Effector memory CD4-positive, alpha-beta T cell (primary cell): ENCODE data around the gene CAPZA1.
A peak's percentile ranks its signal among the peaks of the same experiment; 100 is the strongest.
"Not testable (repeated sequence)": the region's sequence is repeated elsewhere in the genome, so short reads cannot be mapped to it uniquely, and the experiment has no call there.

Experiments
- DNase-seq, 3 donors: peaks; one replicate each; pipeline ENCODE4 v3.0.0-alpha.2; 2020
- H3K27ac ChIP-seq: 2 replicates; pipeline ENCODE4 v1.7.0; 2013; ENCODE audit warnings: mild to moderate bottlenecking, low read length, moderate library complexity; ENCODE audit not compliant: insufficient read depth, poor library complexity, severe bottlenecking
- H3K27me3 ChIP-seq: replicated peaks from 2 replicates; pipeline ENCODE4 v1.7.0; 2013; ENCODE audit warnings: mild to moderate bottlenecking, low read length; ENCODE audit not compliant: insufficient read depth, control insufficient read depth, poor library complexity, severe bottlenecking
- H3K36me3 ChIP-seq: 2 replicates; pipeline ENCODE4 v1.7.0; 2013; ENCODE audit warnings: mild to moderate bottlenecking, low read length, moderate library complexity; ENCODE audit not compliant: control insufficient read depth, insufficient read depth
- H3K4me1 ChIP-seq: 2 replicates; pipeline ENCODE4 v1.7.0; 2013; ENCODE audit warnings: low read length, mild to moderate bottlenecking; ENCODE audit not compliant: control insufficient read depth, insufficient read depth, poor library complexity, severe bottlenecking
- H3K4me3 ChIP-seq: 2 replicates; pipeline ENCODE4 v1.7.0; 2013; ENCODE audit warnings: low read length, low read depth, mild to moderate bottlenecking; ENCODE audit not compliant: insufficient read depth, poor library complexity, severe bottlenecking
- H3K9me3 ChIP-seq: 2 replicates; pipeline ENCODE4 v1.7.0; 2013; ENCODE audit warnings: mild to moderate bottlenecking, low read length, moderate library complexity; ENCODE audit not compliant: control insufficient read depth

The CAPZA1 gene

DNA sequence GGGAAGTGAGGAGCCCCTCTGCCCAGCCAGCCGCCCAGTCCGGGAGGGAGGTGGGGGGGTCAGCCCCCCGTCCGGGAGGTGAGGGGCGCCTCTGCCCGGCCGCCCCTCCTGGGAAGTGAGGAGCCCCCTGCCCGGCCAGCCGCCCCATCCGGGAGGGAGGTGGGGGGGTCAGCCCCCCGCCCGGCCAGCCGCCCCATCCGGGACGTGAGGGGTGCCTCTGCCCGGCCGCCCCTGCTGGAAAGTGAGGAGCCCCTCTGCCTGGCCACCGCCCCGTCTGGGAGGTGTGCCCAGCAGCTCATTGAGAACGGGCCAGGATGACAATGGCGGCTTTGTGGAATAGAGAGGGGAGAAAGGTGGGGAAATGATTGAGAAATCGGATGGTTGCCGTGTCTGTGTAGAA lies 20.8 kb downstream of the CAPZA1 start:
- H3K36me3 ChIP-seq, H3K4me1 ChIP-seq, H3K27ac ChIP-seq, H3K9me3 ChIP-seq, DNase-seq, H3K4me3 ChIP-seq, H3K27me3 ChIP-seq: not testable (repeated sequence)

DNA sequence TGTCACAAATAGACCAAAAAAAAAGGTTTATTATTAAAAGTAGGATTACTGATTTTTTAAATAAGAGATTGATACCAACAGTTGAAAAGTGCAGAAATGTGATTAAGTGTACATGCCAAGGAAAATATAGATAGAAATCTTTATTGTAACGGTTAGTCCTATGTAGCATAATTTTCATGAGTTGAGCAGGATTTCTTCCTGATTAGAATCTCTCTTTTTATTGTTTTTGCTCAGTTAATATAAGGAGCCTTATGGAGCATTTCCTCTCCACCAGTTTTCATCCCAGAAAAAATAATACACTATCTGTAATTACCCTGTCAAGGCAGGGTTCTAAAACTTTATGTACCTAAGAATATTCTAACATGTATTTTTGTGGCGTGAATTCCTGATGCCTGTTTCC lies 23.4 kb downstream of the CAPZA1 start:
- DNase-seq: no peak
- H3K27me3 ChIP-seq: no peaks in the 10 kb centered on the region

DNA sequence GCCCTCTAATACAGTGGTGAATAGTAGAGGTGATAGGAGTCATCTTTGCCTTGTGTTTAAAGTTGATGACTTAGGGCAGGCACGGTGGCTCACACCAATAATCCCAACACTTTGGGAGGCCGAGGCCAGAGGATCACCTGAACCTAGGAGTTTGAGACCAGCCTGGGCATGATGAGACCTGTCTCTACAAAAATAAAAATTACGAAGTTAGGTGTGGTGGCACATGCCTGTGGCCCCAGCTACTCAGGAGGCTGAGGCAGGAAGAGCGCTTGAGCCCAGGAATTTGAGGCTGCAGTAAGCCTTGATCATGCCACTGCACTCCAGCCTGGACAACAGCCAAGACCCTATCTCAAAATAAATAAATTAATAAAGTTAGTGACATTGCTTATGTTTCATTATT lies 26.6 kb downstream of the CAPZA1 start:
- Histone ChIP-seq H3K36me3 (peaks cover 32% of the 10 kb centered on the region), H3K4me1 (no peaks in the 10 kb centered on the region), H3K27me3 (no peaks in the 10 kb centered on the region), H3K9me3 (no peaks in the 10 kb centered on the region), H3K27ac (no peak overlapping the region), H3K4me3 (no peak overlapping the region)
- no peak for DNase-seq

More for the DNA sequence above, 23.4 kb downstream of the CAPZA1 start:
- H3K4me1 ChIP-seq: no peaks in the 10 kb centered on the region
- no peaks in the 10 kb centered on the region for H3K9me3 ChIP-seq
- peaks cover 5% of the 10 kb centered on the region for H3K36me3 ChIP-seq
- H3K27ac ChIP-seq: no peak overlapping the region
- H3K4me3 ChIP-seq: no peak overlapping the region

DNA sequence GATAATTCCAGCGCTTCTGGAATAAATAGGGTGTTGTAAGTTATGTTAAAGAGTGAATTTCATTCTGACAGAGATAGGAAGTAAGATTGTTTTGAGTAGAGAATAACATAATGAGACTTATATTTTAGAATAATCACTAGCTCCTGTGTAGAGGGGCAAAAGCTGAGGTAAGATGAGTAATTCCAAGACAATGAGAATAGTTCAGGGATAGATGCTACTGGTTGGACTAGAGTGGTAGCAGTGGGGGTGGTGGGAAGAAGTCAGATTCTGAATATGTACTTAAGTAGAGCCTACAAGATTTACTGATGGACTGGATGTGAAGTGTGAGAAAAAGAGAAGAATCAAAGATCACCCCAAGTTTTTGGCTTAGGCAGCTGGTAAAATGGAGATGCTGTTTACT lies 31.6 kb downstream of the CAPZA1 start:
- peaks cover 58% of the 10 kb centered on the region for H3K36me3 ChIP-seq
- H3K9me3 ChIP-seq: no peaks in the 10 kb centered on the region
- H3K27me3 ChIP-seq: no peaks in the 10 kb centered on the region
- H3K4me3 ChIP-seq: no peak overlapping the region
- H3K27ac ChIP-seq: no peak overlapping the region
- H3K4me1 ChIP-seq: no peaks in the 10 kb centered on the region
- no peak for DNase-seq

DNA sequence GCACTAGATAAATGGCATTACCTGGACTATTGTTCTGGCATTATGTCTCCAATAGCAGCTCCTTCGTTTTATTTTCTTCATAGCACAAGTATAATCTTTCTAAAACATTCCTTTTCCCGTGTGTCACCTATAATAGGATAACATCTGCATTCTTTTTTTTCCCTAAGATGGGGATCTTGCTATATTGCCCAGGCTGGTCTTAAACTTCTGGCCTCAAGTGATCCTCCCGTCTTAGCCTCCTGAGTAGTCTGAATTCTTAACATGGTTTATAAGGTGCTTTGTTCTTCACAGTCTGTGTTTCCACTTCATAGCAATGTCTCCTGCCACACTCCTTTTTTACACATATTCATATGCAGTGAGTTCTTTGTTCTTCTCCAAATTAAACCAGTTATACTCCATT lies 46.2 kb downstream of the CAPZA1 start:
- Histone ChIP-seq H3K27ac (no peak overlapping the region), H3K36me3 (peaks cover 58% of the 10 kb centered on the region)
- DNase-seq: no peak

DNA sequence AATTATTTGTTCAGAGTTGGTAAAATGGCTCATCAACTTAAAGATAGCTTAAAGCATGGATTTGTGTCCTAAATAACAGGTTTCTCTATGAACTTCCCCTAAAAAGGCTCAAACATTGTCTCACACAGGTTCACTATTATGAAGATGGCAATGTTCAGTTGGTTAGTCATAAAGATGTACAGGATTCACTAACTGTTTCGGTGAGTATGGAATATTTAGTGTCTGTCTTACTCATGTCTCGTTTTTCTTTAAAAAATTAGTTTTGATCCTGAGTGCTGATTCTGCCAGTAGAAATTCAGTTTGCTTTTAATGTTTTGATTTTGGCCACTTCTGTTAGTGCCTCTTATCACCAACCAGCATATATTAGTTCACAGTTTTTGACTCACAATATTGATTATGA lies 47.3 kb downstream of the CAPZA1 start:
- no peaks in the 10 kb centered on the region for H3K27me3 ChIP-seq
- no peaks in the 10 kb centered on the region for H3K9me3 ChIP-seq
- no peak for DNase-seq
- no peak overlapping the region for H3K4me3 ChIP-seq
- no peak overlapping the region for H3K27ac ChIP-seq
- H3K36me3 ChIP-seq: peaks cover 47% of the 10 kb centered on the region
- H3K4me1 ChIP-seq: no peaks in the 10 kb centered on the region

More for the DNA sequence above, 46.2 kb downstream of the CAPZA1 start:
- H3K4me1 ChIP-seq: no peaks in the 10 kb centered on the region
- H3K4me3 ChIP-seq: no peak overlapping the region
- H3K9me3 ChIP-seq: no peaks in the 10 kb centered on the region
- no peaks in the 10 kb centered on the region for H3K27me3 ChIP-seq

DNA sequence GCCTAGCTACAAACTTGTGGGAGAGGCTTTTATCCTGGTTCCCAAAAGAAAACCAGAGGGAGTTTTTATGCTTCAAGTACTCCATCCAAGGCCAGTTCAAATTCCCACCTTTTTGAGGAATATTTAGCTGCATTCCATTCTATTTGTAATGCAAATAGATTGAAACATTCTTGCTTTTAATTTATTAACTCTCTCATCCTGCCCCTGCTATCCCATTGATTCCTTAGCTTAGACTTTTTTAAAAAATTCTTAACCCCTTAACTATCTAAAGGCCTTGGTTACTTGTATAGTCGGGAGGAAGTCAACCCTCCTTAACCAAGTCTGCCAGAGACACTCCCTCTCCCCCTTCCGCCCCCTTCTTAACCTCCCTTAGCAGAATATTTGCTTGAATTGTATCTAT lies 52.4 kb downstream of the CAPZA1 start:
- DNase-seq: no peak
- H3K27ac ChIP-seq: no peak overlapping the region
- H3K36me3 ChIP-seq: peaks cover 20% of the 10 kb centered on the region
- H3K4me1 ChIP-seq: peaks cover 19% of the 10 kb centered on the region
- H3K27me3 ChIP-seq: no peaks in the 10 kb centered on the region
- no peak overlapping the region for H3K4me3 ChIP-seq
- H3K9me3 ChIP-seq: no peaks in the 10 kb centered on the region

DNA sequence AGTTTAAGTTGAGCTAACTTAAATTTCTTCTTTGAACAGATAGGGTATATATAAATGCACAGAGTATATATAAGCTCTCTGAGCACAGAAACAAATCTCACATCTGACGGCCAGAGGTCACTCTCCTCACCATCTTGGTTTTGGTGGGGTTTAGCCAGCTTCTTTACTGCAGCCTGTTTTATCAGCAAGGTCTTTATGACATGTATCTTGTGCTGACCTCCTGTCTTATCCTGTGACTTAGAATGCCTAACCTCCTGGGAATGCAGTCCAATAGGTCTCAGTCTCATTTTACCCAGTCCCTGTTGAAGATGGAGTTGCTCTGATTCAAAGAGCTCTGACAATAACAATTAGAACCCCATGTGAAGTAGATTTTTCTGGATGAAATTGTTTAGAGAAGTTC lies 53.2 kb downstream of the CAPZA1 start:
- Histone ChIP-seq H3K4me3 (no peak overlapping the region), H3K27ac (no peak overlapping the region)

DNA sequence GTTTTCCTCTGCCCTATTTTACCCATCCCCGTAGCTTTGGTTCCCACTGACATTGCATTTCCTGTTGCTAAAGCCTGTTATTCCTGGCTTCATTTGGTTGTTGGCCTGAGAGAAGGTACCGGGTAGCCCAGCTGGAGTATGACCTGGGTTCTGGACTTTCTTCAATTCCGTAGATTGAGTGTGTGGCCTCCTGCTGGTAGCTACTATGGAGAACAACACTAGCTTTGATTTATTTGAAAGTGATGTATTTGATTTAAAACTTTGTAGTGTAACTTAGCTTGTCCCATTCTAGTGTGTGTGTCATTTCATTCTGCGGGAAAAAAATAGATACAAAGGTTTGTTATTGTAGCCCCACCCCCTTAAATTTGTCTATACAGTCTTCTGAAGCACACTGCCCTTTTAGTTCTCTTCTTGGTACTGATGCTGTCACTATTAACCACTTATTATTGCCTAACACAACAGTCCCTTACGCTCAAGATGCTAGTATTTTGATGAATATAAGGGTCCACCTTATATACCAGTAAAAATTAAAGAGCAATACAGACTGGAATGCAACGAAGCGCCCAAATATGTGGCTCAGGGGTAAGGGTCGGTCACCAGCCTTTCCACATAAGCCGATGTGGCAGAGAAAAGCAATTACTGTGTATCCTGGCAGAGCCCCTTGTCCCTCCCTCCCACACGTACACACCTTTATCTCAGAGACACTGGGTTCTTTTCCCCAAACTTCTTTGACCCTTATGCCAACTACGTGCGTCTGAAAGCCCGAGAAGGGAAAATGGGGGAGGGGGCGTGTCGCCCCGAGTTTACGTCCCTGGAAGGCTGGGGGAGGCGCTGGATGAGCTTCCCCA lies 54.2 kb downstream of the CAPZA1 start:
- Histone ChIP-seq H3K27ac (peak overlapping the region; percentile 79), H3K4me1 (peaks cover 19% of the 10 kb centered on the region)
- DNase-seq: no peak

More for the DNA sequence above, 53.2 kb downstream of the CAPZA1 start:
- peaks cover 19% of the 10 kb centered on the region for H3K4me1 ChIP-seq
- H3K9me3 ChIP-seq: no peaks in the 10 kb centered on the region
- H3K27me3 ChIP-seq: no peaks in the 10 kb centered on the region
- H3K36me3 ChIP-seq: peaks cover 14% of the 10 kb centered on the region
- DNase-seq: no peak

DNA sequence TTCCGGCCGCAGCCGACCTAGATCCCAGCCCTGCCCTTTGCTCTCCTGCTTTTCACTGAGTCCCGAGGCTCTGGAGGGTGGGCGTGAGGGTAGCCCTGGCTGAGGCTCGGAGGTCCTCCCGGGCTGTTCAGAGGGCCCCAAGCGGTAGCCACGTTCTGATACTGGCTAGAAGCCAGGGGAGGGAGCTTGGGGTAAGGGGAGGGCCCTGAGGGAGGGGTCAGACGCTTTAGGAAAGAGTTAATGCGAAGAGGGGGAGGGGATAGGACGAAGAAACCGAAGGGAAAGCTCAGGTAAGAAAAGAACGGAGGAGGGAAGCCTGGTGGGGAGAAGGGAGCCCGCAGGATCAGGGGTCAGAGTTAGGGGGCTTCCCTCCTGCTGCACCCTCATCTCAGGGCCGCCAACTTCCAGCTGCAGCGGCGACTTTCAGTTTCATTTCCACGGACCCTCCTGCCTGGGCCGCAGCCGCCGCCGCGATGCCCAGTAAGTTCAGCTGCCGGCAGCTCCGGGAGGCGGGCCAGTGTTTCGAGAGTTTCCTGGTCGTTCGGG lies 54.9 kb downstream of the CAPZA1 start, which contains the start of gene MOV10:
Gene MOV10 (plus strand): TSS at position 220 of the 546 bp plus-strand sequence. CDS start 254 bp downstream, at position 474.
- peak within 1 kb of the TSS; percentile 95 for H3K4me3 ChIP-seq
- peak; percentile 35 to 46 (median 40) for DNase-seq
- H3K36me3 ChIP-seq: peaks cover 5% of the 10 kb centered on the region
- H3K27ac ChIP-seq: peak within 1 kb of the TSS; percentile 79
- peaks cover 19% of the 10 kb centered on the region for H3K4me1 ChIP-seq
- no peaks in the 10 kb centered on the region for H3K27me3 ChIP-seq
- no peaks in the 10 kb centered on the region for H3K9me3 ChIP-seq

More for the DNA sequence above, 54.2 kb downstream of the CAPZA1 start:
- Histone ChIP-seq H3K4me3 (peak overlapping the region; percentile 95), H3K9me3 (no peaks in the 10 kb centered on the region), H3K36me3 (peaks cover 11% of the 10 kb centered on the region), H3K27me3 (no peaks in the 10 kb centered on the region)
